ENCODE measurements around the gene MTMR10.

The MTMR10 gene

GRCh38 chr15:31034152-31034551, 42.7 kb upstream of the MTMR10 start:
- H3K27ac ChIP-seq (ENCODE audit: low read length) = no peak overlapping the region
- no peak for TF ChIP-seq CTCF (IDR thresholded peaks at IDR 0.05; ENCODE audit: borderline replicate concordance, extremely low read depth, low read length, poor library complexity, severe bottlenecking)
- no peak for TF ChIP-seq EZH2 (IDR thresholded peaks at IDR 0.05; ENCODE audit: borderline replicate concordance, low read depth, low read length, severe bottlenecking)
- no peaks in the 10 kb centered on the region for H3K36me3 ChIP-seq (ENCODE audit: insufficient read depth, low read length)
- no peaks in the 10 kb centered on the region for H3K4me1 ChIP-seq (ENCODE audit: insufficient read depth, low read length)
- ATAC-seq (ENCODE audit: insufficient read depth, low read depth) (no peak), DNase-seq (no peak)
- no peaks in the 10 kb centered on the region for H4K20me1 ChIP-seq (ENCODE audit: insufficient read depth, low read length)
- no peak overlapping the region for H3K9ac ChIP-seq (ENCODE audit: low read depth, low read length)
- H2AFZ ChIP-seq (ENCODE audit: low read depth, low read length) = no peak overlapping the region
- no peak overlapping the region for H3K4me2 ChIP-seq (ENCODE audit: insufficient read depth, low read length)
- H3K4me3 ChIP-seq (ENCODE audit: low read depth in 1 of 2, low read length in 2 of 2) = no peak overlapping the region
- no peaks in the 10 kb centered on the region for H3K9me3 ChIP-seq (ENCODE audit: insufficient read depth, low read length, severe bottlenecking)
- peaks cover 3% of the 10 kb centered on the region for H3K27me3 ChIP-seq (ENCODE audit: insufficient read depth, low read length, poor library complexity)
- H3K79me2 ChIP-seq (ENCODE audit: insufficient read depth, low read length) = no peaks in the 10 kb centered on the region

- Histone ChIP-seq H3K4me2 (ENCODE audit: insufficient read depth, low read length) (no peak overlapping the region), H3K9me3 (ENCODE audit: insufficient read depth, low read length, severe bottlenecking) (no peaks in the 10 kb centered on the region), H3K9ac (ENCODE audit: low read depth, low read length) (no peak overlapping the region), H4K20me1 (ENCODE audit: insufficient read depth, low read length) (no peaks in the 10 kb centered on the region), H3K79me2 (ENCODE audit: insufficient read depth, low read length) (no peaks in the 10 kb centered on the region), H3K4me1 (ENCODE audit: insufficient read depth, low read length) (no peaks in the 10 kb centered on the region), H3K27ac (ENCODE audit: low read length) (no peak overlapping the region), H3K27me3 (ENCODE audit: insufficient read depth, low read length, poor library complexity) (peaks cover 3% of the 10 kb centered on the region), H3K4me3 (ENCODE audit: low read depth in 1 of 2, low read length in 2 of 2) (no peak overlapping the region), H2AFZ (ENCODE audit: low read depth, low read length) (no peak overlapping the region), H3K36me3 (ENCODE audit: insufficient read depth, low read length) (no peaks in the 10 kb centered on the region)
- TF ChIP-seq EZH2 (IDR thresholded peaks at IDR 0.05; ENCODE audit: borderline replicate concordance, low read depth, low read length, severe bottlenecking) = no peak
- TF ChIP-seq CTCF (IDR thresholded peaks at IDR 0.05; ENCODE audit: borderline replicate concordance, extremely low read depth, low read length, poor library complexity, severe bottlenecking) = no peak
- DNase-seq (no peak), ATAC-seq (ENCODE audit: insufficient read depth, low read depth) (no peak)
Observed at GRCh38 chr15:31032961-31033371, 41.5 kb upstream of the MTMR10 start.

- TF ChIP-seq CTCF (IDR thresholded peaks at IDR 0.05; ENCODE audit: borderline replicate concordance, extremely low read depth, low read length, poor library complexity, severe bottlenecking) (no peak), EZH2 (IDR thresholded peaks at IDR 0.05; ENCODE audit: borderline replicate concordance, low read depth, low read length, severe bottlenecking) (no peak)
- DNase-seq = no peak
- Histone ChIP-seq H3K27me3 (ENCODE audit: insufficient read depth, low read length, poor library complexity) (peaks cover 3% of the 10 kb centered on the region), H3K36me3 (ENCODE audit: insufficient read depth, low read length) (no peaks in the 10 kb centered on the region), H4K20me1 (ENCODE audit: insufficient read depth, low read length) (no peaks in the 10 kb centered on the region), H3K4me1 (ENCODE audit: insufficient read depth, low read length) (no peaks in the 10 kb centered on the region), H2AFZ (ENCODE audit: low read depth, low read length) (no peak overlapping the region), H3K4me3 (ENCODE audit: low read depth in 1 of 2, low read length in 2 of 2) (no peak overlapping the region), H3K27ac (ENCODE audit: low read length) (no peak overlapping the region), H3K79me2 (ENCODE audit: insufficient read depth, low read length) (no peaks in the 10 kb centered on the region), H3K9me3 (ENCODE audit: insufficient read depth, low read length, severe bottlenecking) (no peaks in the 10 kb centered on the region), H3K9ac (ENCODE audit: low read depth, low read length) (no peak overlapping the region), H3K4me2 (ENCODE audit: insufficient read depth, low read length) (no peak overlapping the region)
- no peak for ATAC-seq (ENCODE audit: insufficient read depth, low read depth)
Observed at GRCh38 chr15:31031471-31032067, 40.1 kb upstream of the MTMR10 start.

All from DND-41 (cell line).